Activated CD4-positive, alpha-beta T cell treated with anti-CD3 and anti-CD28 coated beads, Interleukin-2, amount 10 ng/mL, durations not matched to agents 24 days and 14 days (primary cell): ENCODE results near the gene FLRT1. TPM values are rescaled to one million over a fixed set of nuclear protein-coding genes. Genes with fewer than 3 reads are reported as not detected.
A peak's percentile ranks its signal among the peaks of the same experiment; 100 is the strongest.

Source experiments
- DNase-seq: peaks from one replicate; pipeline ENCODE4 v3.0.0; 2022
- H3K27ac Mint-ChIP-seq: one replicate; pipeline ENCODE4 v1.8.0; 2022; ENCODE audit warnings: mild to moderate bottlenecking, mixed read lengths
- H3K27me3 Mint-ChIP-seq: one replicate; pipeline ENCODE4 v1.8.0; 2022; ENCODE audit warnings: mixed read lengths
- H3K36me3 Mint-ChIP-seq: one replicate; pipeline ENCODE4 v1.8.0; 2022; ENCODE audit warnings: low read depth, mild to moderate bottlenecking, mixed read lengths
- H3K4me1 Mint-ChIP-seq: one replicate; pipeline ENCODE4 v1.8.0; 2021; ENCODE audit warnings: mixed read lengths
- H3K4me3 Mint-ChIP-seq: one replicate; pipeline ENCODE4 v1.8.0; 2022; ENCODE audit warnings: mild to moderate bottlenecking, moderate library complexity, mixed read lengths
- H3K9me3 Mint-ChIP-seq: one replicate; pipeline ENCODE4 v1.8.0; 2021; ENCODE audit warnings: mixed read lengths
- intact Hi-C: fragments of 100-400 bp; cut with micrococcal nuclease; formaldehyde crosslinking; loops from one replicate; pipeline ENCODE4 v1.15.1; 2023
- total RNA-seq: library from RNA; stranded (reverse); gene quantifications from 2 replicates; pipeline ENCODE4 v1.2.3, GENCODE V29; 2022

FLRT1 gene
- total RNA-seq, 1 donor from 2014 or later = not detected

- H3K27me3 Mint-ChIP-seq = peaks cover 1% of the 10 kb centered on the region
- DNase-seq = peak; percentile 94
- H3K36me3 Mint-ChIP-seq = peaks cover 21% of the 10 kb centered on the region
- H3K27ac Mint-ChIP-seq = no peak overlapping the region
- peaks cover 3% of the 10 kb centered on the region for H3K4me1 Mint-ChIP-seq
- peak overlapping the region; percentile 39 for H3K4me3 Mint-ChIP-seq
- intact Hi-C loops = loop anchor here (1.0 to 2.0 kb wide), 2 partner anchors 146 to 301 kb away; partner anchors contain the start of gene CATSPERZ
- no peaks in the 10 kb centered on the region for H3K9me3 Mint-ChIP-seq
Observed at GRCh38 chr11:64000026-64000739, 35.5 kb upstream of the FLRT1 start.

GRCh38 chr11:64000740-64001483, 34.8 kb upstream of the FLRT1 start:
- Mint-ChIP-seq H3K36me3 (peaks cover 14% of the 10 kb centered on the region), H3K4me3 (no peak overlapping the region), H3K9me3 (no peaks in the 10 kb centered on the region), H3K27me3 (peaks cover 3% of the 10 kb centered on the region), H3K27ac (no peak overlapping the region), H3K4me1 (peaks cover 3% of the 10 kb centered on the region)
- intact Hi-C loops = loop anchor here (1.0 to 2.0 kb wide), 2 partner anchors 145 to 300 kb away; partner anchors contain the start of gene CATSPERZ
- no peak for DNase-seq

- intact Hi-C loops = loop anchor here (2.0 kb wide), 1 partner anchor 299 kb away; the partner anchor contains the start of gene CATSPERZ
- H3K9me3 Mint-ChIP-seq = no peaks in the 10 kb centered on the region
- H3K27ac Mint-ChIP-seq = no peak overlapping the region
- DNase-seq = no peak
- H3K36me3 Mint-ChIP-seq = peaks cover 14% of the 10 kb centered on the region
- no peak overlapping the region for H3K4me3 Mint-ChIP-seq
- H3K4me1 Mint-ChIP-seq = peaks cover 3% of the 10 kb centered on the region
- H3K27me3 Mint-ChIP-seq = peaks cover 10% of the 10 kb centered on the region
Observed at GRCh38 chr11:64001484-64002420, 34.0 kb upstream of the FLRT1 start.

GRCh38 chr11:64003807-64004589, 31.7 kb upstream of the FLRT1 start:
- Mint-ChIP-seq H3K4me3 (no peak overlapping the region), H3K9me3 (no peaks in the 10 kb centered on the region), H3K27ac (no peak overlapping the region), H3K36me3 (no peaks in the 10 kb centered on the region), H3K27me3 (peaks cover 28% of the 10 kb centered on the region), H3K4me1 (peaks cover 5% of the 10 kb centered on the region)
- intact Hi-C loops = no loop called here
- no peak for DNase-seq

- intact Hi-C loops = no loop called here
Observed at GRCh38 chr11:64004590-64004984, 31.1 kb upstream of the FLRT1 start.

GRCh38 chr11:64005691-64006090, 30.0 kb upstream of the FLRT1 start:
- no peak overlapping the region for H3K4me3 Mint-ChIP-seq
- peaks cover 5% of the 10 kb centered on the region for H3K4me1 Mint-ChIP-seq
- H3K27me3 Mint-ChIP-seq = peaks cover 28% of the 10 kb centered on the region
- DNase-seq = no peak
- peaks cover 9% of the 10 kb centered on the region for H3K9me3 Mint-ChIP-seq
- no peak overlapping the region for H3K27ac Mint-ChIP-seq
- intact Hi-C loops = no loop called here
- H3K36me3 Mint-ChIP-seq = no peaks in the 10 kb centered on the region

More at GRCh38 chr11:64004590-64004984, 31.1 kb upstream of the FLRT1 start:
- H3K36me3 Mint-ChIP-seq = no peaks in the 10 kb centered on the region
- peaks cover 28% of the 10 kb centered on the region for H3K27me3 Mint-ChIP-seq
- no peak overlapping the region for H3K4me3 Mint-ChIP-seq
- no peak overlapping the region for H3K27ac Mint-ChIP-seq
- no peaks in the 10 kb centered on the region for H3K9me3 Mint-ChIP-seq
- peaks cover 5% of the 10 kb centered on the region for H3K4me1 Mint-ChIP-seq
- no peak for DNase-seq

GRCh38 chr11:64006398-64006797, 29.3 kb upstream of the FLRT1 start:
- Mint-ChIP-seq H3K9me3 (peaks cover 14% of the 10 kb centered on the region), H3K4me3 (no peak overlapping the region), H3K27ac (no peak overlapping the region), H3K36me3 (no peaks in the 10 kb centered on the region), H3K27me3 (peaks cover 27% of the 10 kb centered on the region), H3K4me1 (peaks cover 5% of the 10 kb centered on the region)
- DNase-seq = no peak
- intact Hi-C loops = no loop called here

GRCh38 chr11:64007160-64007628, 28.5 kb upstream of the FLRT1 start:
- peak overlapping the region; percentile 50 for H3K4me3 Mint-ChIP-seq
- no peak for DNase-seq
- peaks cover 27% of the 10 kb centered on the region for H3K27me3 Mint-ChIP-seq
- H3K4me1 Mint-ChIP-seq = peaks cover 5% of the 10 kb centered on the region
- no peak overlapping the region for H3K27ac Mint-ChIP-seq
- peaks cover 14% of the 10 kb centered on the region for H3K9me3 Mint-ChIP-seq
- intact Hi-C loops = no loop called here
- H3K36me3 Mint-ChIP-seq = no peaks in the 10 kb centered on the region

- Mint-ChIP-seq H3K27me3 (peaks cover 27% of the 10 kb centered on the region), H3K4me3 (peak overlapping the region; percentile 50), H3K4me1 (peaks cover 5% of the 10 kb centered on the region), H3K36me3 (no peaks in the 10 kb centered on the region), H3K9me3 (peaks cover 14% of the 10 kb centered on the region), H3K27ac (no peak overlapping the region)
- DNase-seq = peak; percentile 62
- intact Hi-C loops = no loop called here
Observed at GRCh38 chr11:64007629-64008282, 28.0 kb upstream of the FLRT1 start.

- Mint-ChIP-seq H3K4me3 (no peak overlapping the region), H3K27ac (no peak overlapping the region), H3K9me3 (peaks cover 14% of the 10 kb centered on the region), H3K36me3 (no peaks in the 10 kb centered on the region), H3K4me1 (peaks cover 5% of the 10 kb centered on the region), H3K27me3 (peaks cover 27% of the 10 kb centered on the region)
- DNase-seq = no peak
- intact Hi-C loops = no loop called here
Observed at GRCh38 chr11:64008283-64008913, 27.3 kb upstream of the FLRT1 start.

GRCh38 chr11:64008914-64009633, 26.7 kb upstream of the FLRT1 start:
- Mint-ChIP-seq H3K9me3 (peaks cover 14% of the 10 kb centered on the region), H3K36me3 (no peaks in the 10 kb centered on the region), H3K27me3 (peaks cover 27% of the 10 kb centered on the region), H3K27ac (no peak overlapping the region), H3K4me1 (peaks cover 5% of the 10 kb centered on the region), H3K4me3 (no peak overlapping the region)
- DNase-seq = no peak
- intact Hi-C loops = no loop called here

GRCh38 chr11:64009710-64010109, 26.0 kb upstream of the FLRT1 start:
- intact Hi-C loops = no loop called here

More at GRCh38 chr11:64009710-64010109, 26.0 kb upstream of the FLRT1 start:
- Mint-ChIP-seq H3K27ac (no peak overlapping the region), H3K4me3 (no peak overlapping the region), H3K9me3 (peaks cover 14% of the 10 kb centered on the region), H3K27me3 (peaks cover 27% of the 10 kb centered on the region), H3K4me1 (peaks cover 5% of the 10 kb centered on the region), H3K36me3 (no peaks in the 10 kb centered on the region)
- DNase-seq = no peak
